ENCODE data around the gene LMNTD2.

DNA sequence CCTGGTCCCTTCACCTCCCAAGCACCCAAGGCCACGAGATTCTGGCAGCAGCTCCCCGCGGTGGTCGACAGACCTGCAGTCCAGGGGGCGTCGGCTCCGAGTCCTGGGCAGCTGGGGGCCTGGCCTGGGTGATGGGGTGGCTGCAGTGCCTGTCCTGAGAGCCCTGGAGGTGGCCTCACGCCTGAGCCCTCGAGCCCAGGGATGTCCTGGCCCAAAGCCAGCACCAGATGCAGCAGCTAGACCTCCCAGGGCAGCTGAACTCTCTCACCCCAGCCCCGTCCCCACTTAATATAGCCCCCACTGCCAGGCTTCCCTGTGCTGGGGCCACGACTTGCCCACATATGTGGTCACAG is 6.6 kb downstream of the LMNTD2 start:
- TF ChIP-seq TAF1 (IDR thresholded peaks at IDR 0.05; ENCODE audit: borderline replicate concordance, low read depth, low read length) (no peak), POLR2AphosphoS5 (IDR thresholded peaks at IDR 0.05; ENCODE audit: low read depth, low read length) (no peak), POLR2A (IDR thresholded peaks at IDR 0.05; ENCODE audit: low read depth, low read length) (no peak)
